ENCODE data around the gene CABLES1. TPM values are rescaled to one million over a fixed set of nuclear protein-coding genes. Genes with fewer than 3 reads are reported as not detected.

CABLES1 gene
- total RNA-seq, 4 donors from 2014 or later: 28.1 to 43.8 (median 37.6) TPM

DNA sequence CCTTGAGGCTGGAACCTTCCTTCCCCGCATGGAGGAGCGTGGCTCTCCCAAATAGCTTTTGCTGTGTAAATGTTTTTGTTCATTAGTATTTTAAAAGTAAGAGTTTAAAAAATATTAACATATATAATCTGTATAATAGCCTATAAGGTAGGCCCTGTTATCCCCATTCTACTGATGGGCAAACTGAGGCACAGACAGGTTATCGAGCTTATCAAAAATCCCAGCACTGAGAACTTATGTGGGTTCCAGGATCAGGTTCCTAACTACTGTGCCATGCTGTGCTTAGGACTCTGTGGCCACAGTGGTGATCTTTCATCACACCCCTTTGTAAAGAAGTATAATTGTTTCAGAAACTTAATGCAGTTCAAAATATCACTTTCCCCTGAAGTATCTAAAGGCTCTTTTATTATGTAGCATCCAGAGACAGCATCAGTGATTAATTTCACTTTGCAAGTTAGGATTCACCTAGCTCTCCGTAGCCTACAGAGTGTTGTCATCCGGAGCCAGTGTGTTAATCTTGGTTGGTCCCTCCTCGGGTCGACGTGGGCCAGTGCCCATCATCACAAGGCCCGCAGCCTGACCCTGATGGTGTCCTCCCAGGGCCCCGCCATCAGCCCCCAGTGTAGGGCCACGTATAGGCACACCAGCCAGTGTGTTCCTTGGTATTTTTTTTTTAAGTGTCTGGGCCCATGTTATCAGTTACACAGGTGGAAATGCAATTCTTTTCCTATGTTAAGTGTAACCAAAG, 28.7 kb downstream of the CABLES1 start:
- 83 to 84% methylated on average over 11 of the region's 11 CpGs for WGBS, 2 donors
- no peak for TF ChIP-seq POLR2A (IDR thresholded peaks at IDR 0.05)
- TF ChIP-seq, protein P1, sequence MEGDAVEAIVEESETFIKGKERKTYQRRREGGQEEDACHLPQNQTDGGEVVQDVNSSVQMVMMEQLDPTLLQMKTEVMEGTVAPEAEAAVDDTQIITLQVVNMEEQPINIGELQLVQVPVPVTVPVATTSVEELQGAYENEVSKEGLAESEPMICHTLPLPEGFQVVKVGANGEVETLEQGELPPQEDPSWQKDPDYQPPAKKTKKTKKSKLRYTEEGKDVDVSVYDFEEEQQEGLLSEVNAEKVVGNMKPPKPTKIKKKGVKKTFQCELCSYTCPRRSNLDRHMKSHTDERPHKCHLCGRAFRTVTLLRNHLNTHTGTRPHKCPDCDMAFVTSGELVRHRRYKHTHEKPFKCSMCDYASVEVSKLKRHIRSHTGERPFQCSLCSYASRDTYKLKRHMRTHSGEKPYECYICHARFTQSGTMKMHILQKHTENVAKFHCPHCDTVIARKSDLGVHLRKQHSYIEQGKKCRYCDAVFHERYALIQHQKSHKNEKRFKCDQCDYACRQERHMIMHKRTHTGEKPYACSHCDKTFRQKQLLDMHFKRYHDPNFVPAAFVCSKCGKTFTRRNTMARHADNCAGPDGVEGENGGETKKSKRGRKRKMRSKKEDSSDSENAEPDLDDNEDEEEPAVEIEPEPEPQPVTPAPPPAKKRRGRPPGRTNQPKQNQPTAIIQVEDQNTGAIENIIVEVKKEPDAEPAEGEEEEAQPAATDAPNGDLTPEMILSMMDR (IDR thresholded peaks at IDR 0.05): no peak
- H3K36me3 ChIP-seq: no peaks in the 10 kb centered on the region
- H3K4me3 ChIP-seq (replicated peaks in 1 of 3): no peak overlapping the region
- H3K27me3 ChIP-seq: no peaks in the 10 kb centered on the region
- H3K4me1 ChIP-seq: no peaks in the 10 kb centered on the region
- no peaks in the 10 kb centered on the region for H3K9me3 ChIP-seq
- intact Hi-C loops (cut with DNase I): no loop called here
- DNase-seq: no peak
- no peak overlapping the region for H3K27ac ChIP-seq

DNA sequence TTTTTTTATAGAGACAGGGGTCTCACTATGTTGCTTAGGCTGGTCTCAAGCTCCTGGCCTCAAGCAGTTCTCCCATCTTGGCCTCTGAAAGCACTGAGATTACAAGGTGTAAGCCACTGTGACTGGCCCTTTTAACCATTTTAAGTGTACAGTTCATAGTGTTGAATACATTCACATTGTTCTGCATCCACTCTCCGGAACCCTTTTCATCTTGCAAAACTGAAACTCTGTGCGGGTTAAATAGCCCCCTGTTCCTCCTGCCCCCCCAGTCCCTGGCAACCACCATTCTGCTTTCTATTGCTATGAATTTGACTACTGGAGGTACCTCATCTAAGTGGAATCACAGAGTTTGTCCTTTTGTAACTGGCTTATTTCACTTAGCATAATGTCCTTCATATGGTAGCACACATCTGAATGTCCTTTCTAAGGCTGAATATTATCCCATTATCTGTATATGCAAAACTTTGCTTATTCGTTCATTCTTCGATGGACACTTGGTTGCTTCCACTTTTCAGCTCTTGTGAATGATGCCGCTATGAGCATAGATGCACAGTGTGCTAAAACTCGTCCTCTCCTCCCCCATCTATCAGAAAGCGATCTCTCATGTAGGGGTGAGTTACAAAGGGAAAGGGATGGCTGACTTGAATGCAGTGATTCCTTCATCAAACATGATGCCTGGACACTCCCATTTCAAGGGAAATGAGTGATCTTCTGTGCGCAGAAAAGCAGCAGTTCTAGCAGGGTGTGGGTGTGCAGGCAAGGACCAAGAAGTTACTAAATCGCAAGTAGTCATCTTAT, 30.2 kb downstream of the CABLES1 start:
- H3K4me1 ChIP-seq: no peaks in the 10 kb centered on the region
- WGBS, 2 donors: 97 to 98% methylated on average over 9 of the region's 9 CpGs
- H3K27me3 ChIP-seq: no peaks in the 10 kb centered on the region
- intact Hi-C loops (cut with DNase I): no loop called here
- TF ChIP-seq, protein P1 (IDR thresholded peaks at IDR 0.05): no peak
- no peak for TF ChIP-seq POLR2A (IDR thresholded peaks at IDR 0.05)
- no peak for DNase-seq
- no peaks in the 10 kb centered on the region for H3K9me3 ChIP-seq
- H3K4me3 ChIP-seq (replicated peaks in 1 of 3): no peak overlapping the region
- no peaks in the 10 kb centered on the region for H3K36me3 ChIP-seq
- no peak overlapping the region for H3K27ac ChIP-seq

DNA sequence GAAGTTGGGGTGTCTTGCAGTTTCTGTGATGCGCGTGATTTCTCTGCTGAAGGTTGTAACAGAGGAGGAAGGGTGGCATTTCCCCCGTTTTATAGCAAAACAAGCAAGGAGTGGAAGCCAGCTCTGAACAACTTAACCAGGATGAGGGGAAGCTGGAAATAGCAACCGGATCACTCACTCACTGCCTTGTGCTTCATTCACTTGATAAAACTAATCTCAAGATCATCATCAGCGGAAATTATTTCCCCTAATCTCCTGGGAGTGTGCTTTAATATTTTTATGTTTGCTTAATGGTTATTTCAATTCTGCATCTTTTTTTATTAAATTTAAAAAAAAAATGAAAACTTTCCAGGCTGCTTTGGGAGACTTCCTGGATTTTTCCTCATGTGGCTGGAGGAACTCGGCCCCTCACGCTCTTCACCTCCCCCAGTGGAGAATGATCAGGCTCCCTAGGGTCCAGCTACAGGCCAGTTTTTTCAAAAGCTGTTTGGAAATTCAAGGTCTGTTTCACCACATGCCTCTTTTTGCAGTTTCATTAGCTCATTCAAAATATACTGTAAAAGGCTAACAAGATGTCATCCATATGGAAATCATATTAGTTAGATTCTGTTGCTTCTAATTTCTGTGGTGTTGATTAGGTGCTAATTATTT, 31.7 kb downstream of the CABLES1 start:
- Histone ChIP-seq H3K27me3 (no peaks in the 10 kb centered on the region), H3K36me3 (no peaks in the 10 kb centered on the region), H3K27ac (no peak overlapping the region), H3K4me1 (no peaks in the 10 kb centered on the region), H3K4me3 (replicated peaks in 1 of 3) (no peak overlapping the region), H3K9me3 (no peaks in the 10 kb centered on the region)
- intact Hi-C loops (cut with DNase I): no loop called here
- TF ChIP-seq, protein P1 (IDR thresholded peaks at IDR 0.05): no peak
- TF ChIP-seq POLR2A (IDR thresholded peaks at IDR 0.05): no peak
- 65 to 75% methylated on average over 7 of the region's 7 CpGs for WGBS, 2 donors
- DNase-seq: no peak

DNA sequence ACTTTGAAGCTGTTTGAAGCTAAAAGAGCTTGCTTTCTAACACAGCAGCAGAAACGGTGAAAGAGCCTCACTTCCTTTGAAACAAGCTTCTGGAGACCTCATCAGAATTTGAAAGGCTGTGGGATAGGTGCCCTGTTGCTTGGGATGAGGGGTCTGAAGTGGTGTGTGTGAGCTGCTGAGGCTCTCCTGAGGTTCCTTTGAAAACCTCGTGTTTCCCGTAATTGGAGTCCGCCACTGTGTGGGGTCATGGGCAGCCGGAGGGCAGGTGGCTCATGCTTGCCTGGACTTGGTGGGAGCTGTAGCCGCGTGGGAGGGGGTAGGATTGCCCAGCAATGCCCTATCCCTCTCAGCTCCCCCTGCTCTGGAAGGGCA, 34.4 kb downstream of the CABLES1 start:
- no peak for DNase-seq
- WGBS, 2 donors: 76 to 85% methylated on average over 7 of the region's 7 CpGs
- H3K27ac ChIP-seq: no peak overlapping the region
- H3K36me3 ChIP-seq: no peaks in the 10 kb centered on the region
- intact Hi-C loops (cut with DNase I): no loop called here
- no peaks in the 10 kb centered on the region for H3K4me1 ChIP-seq
- TF ChIP-seq, protein P1 (IDR thresholded peaks at IDR 0.05): no peak
- TF ChIP-seq POLR2A (IDR thresholded peaks at IDR 0.05): no peak
- no peaks in the 10 kb centered on the region for H3K9me3 ChIP-seq
- H3K27me3 ChIP-seq: no peaks in the 10 kb centered on the region
- no peak overlapping the region for H3K4me3 ChIP-seq (replicated peaks in 1 of 3)

Measured in thyroid gland (tissue), 4 donors.